Stimulated activated CD4-positive, alpha-beta T cell treated with anti-CD3 and anti-CD28 coated beads, Interleukin-1b, Interleukin-23, amount 100 ng/mL, for 4 hours (primary cell): ENCODE data around the gene EIF6.
"Not testable (repeated sequence)": the region's sequence is repeated elsewhere in the genome, so short reads cannot be mapped to it uniquely, and the experiment has no call there.

Experiments used
- DNase-seq, 2 donors: peaks; one replicate each; pipeline ENCODE4 v3.0.0-alpha.2; 2020; ENCODE audit warnings: low read depth in 2 of 2

EIF6 gene

DNA sequence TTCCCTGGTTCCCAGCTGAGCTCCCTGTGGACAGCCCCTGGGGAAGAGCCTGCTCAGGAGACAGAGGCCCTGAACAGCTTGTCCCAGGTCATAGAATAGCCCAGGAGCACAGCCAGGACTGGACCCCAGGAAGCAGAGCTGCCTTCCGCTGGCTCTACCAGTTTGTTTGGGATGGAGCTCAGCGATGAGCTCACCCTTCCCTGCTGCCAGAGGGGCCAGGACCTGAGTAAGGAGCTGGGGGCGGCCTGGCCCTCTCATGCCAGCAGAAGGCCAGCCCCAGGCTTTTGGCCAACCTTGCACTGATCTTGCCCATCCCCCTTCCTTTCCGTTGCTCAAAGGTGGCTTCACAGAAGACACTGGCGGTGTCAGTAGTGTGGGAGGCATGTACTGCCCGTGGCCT, 24.1 kb downstream of the EIF6 start:
- no peak for DNase-seq

DNA sequence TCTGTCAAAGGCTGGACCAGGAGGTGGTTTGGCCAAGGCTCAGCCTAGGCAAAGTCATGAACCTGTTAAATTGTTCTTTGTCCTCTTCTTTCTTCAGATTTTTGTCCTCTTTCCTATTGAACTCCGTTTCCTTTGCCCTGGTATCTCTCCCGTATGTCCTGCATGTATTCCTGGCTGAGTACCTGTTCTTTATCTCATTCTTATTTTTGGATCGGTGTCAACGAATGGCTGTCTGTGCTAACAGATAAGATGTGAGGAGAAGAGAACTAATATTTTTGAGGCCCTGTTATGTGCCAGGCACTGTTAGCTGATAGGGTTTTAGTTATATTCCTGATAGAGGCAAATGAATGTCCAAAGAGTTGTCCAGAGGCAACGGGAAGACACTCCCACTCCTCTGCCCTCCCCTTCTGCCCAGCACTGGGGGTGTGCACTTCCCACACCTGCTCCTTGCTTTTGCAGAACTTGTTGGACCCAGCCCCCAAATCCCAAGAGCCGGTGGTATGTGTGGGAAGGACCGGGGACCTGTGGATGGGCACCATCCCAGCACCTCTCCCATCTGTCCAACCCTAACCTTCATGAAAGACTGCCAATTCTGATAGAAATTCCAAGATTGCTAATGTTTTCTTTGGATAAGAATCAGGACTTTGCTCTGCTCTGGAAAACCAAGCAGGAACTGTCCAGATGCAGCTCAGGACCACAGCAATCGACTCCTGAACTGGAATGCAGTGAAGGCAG, 27.2 kb downstream of the EIF6 start:
- no peak for DNase-seq

DNA sequence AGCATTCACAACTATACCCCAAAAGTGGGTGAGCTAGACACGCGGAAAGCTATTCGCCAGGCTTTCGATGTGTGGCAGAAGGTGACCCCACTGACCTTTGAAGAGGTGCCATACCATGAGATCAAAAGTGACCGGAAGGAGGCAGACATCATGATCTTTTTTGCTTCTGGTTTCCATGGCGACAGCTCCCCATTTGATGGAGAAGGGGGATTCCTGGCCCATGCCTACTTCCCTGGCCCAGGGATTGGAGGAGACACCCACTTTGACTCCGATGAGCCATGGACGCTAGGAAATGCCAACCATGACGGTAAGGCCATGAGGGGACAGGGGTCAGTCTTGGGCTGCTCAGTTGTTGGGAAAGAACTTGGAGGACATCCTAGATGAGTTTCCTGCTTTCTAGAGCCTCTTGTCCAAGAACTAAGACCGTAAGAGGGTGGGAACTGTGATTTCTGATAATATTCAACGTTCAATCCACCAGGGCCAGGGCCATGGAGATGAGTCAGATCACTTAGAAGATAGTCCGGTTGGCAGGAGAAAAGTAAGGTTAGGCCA, 30.0 kb downstream of the EIF6 start:
- DNase-seq = no peak

DNA sequence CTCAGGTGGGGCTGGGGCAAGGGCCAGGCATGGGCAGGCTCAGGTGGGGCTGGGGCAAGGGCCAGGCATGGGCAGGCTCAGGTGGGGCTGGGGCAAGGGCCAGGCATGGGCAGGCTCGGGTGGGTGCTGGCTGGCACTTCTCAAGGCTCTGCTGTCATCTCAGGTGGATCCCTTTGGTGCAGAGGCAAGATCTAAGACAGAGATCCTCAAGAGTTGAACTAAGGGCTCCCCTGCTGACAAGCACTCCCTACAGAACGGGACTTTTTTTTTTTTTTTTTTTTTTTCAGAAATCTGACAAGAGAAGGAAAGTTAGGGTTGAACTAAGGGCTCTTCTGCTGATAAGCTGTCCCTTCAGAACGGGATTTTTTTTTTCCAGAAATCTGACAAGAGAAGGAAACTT, 31.6 kb downstream of the EIF6 start:
- no peak for DNase-seq

DNA sequence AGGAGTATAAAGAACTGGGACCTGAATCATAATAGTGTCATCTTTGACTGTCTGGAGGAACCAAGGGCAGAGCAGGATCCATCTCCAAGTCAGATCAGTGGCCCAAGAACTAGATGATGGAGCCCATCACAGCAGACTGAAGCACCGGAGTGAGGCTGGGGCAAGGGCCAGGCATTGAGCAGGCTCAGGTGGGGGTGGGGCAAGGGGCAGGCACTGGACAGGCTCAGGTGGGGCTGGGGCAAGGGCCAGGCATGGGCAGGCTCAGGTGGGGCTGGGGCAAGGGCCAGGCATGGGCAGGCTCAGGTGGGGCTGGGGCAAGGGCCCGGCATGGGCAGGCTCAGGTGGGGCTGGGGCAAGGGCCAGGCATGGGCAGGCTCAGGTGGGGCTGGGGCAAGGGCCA, 32.0 kb downstream of the EIF6 start:
- not testable (repeated sequence) for DNase-seq

DNA sequence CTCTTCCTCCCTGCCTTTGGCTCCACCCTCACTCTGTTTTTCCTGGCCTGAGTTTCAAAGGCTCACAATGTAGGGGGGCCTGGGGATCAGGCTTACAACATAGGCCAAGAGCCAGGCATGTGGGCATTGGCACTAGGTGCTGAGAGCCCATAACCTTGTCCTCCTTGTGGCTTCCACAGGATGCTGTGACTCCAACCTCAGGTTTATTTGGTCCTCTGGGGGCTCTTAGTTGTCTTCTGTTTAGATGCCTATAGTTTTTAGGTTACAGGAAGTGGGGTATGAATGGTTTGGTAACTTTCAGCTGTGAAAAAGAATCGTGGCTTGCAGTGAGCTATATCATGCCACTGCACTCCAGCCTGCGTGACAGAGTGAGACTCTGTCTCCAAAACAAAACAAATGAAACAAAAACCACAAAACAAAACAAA, 32.5 kb downstream of the EIF6 start:
- DNase-seq = no peak

DNA sequence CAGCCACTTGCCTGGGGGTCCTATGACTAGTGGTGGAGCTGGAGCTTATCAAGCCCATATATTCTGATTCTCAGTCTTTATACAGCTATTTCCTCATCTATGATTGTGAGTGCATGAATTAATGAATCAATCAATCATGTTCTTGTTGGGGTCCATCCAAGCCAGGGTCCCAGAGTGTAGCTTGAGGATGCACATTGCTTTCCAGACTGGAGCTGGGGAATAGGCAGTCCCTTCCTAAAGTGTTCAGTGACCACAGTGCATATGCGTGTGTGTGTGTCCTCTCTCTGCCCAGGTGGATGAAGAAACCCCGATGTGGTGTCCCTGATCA, 33.0 kb downstream of the EIF6 start:
- DNase-seq = no peak

DNA sequence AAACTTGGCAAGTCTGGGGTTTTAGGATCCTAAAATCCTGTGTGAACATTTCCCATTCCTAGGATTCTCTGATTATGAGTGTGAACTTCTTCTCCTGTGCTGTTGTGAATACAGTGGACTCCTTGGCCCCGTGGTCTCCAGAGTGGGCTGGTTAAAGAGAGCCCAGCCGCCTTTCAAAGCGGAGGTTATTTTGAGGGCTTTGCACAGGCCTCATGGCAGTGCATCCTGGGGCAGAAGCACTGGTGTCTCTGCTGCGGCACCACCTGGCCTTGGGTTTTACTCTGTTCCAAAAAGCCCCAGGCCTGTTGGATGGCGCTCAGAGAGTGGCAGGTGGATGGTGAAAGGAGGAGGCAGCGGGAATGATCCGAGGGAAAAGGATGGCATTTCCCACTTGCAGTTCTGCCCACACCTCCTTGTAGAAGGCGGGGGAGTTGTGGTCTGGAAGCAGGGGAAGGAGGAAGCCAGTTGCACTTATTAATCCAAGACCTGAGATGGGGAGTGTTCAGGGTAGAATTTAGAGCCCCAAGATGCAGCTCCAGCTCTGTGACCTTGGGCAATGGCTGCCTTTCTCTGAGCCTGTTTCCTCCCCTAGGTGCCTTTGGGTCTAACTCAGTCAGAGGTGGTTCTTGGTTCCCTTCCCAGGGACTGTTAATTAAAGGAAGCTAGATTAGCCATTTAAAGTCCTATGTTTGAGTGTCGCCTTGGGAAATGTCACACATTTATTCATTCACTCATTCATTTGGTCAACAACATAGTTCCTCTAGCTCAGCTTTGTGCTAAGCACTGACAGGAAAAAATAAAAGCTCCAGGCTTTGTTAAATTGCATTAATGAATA, 35.7 kb downstream of the EIF6 start:
- DNase-seq = no peak

DNA sequence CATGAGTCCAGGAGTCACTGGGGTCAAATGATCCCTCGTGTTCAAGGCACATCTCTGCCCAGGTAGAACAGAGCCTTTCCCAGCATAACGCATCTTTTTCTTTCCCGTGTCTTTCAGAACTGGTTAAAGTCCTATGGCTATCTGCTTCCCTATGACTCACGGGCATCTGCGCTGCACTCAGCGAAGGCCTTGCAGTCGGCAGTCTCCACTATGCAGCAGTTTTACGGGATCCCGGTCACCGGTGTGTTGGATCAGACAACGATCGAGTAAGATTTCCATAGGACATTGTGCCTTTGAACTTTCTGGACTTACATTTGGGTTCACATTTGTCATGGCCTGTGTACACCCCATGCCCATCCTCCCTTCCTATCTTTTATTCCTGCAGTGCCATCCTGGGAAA, 37.8 kb downstream of the EIF6 start:
- no peak for DNase-seq

DNA sequence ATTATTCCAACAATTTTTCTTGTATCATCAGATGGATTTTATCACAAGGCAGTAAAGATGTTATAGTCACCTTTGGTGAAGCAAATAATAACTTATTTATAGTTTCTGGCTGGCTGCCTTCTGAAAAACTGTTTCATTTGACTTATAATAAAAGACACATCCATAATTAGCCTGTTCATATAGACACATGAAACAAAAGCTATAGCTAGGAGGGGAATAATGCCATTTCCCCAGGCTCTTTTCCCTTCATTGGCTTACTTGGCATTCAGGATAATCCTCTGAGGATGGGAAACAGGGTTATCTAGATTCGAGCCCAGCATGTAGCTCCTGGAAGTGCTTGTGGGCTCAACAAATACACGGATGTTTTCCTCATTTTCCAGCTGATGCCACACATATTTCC, 40.6 kb downstream of the EIF6 start:
- no peak for DNase-seq

DNA sequence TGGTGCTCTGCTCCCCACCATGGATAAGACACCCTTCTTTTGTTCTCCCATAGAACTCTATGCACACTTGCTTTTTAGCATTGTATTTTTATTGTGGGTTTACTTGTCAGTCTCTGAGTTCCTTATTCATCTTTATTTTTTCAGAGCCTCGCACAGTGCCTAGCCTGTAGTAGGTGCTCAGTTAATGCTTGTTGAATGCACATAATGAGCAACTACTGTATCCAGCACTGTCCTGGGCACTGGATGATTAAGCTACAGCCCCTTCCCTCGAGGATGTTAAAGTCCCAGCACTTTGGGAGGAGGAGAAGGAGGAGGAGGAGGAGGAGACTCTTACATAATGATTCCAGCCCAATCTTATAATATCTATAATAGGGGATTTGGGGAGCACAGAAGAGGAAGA, 41.3 kb downstream of the EIF6 start:
- DNase-seq = no peak

DNA sequence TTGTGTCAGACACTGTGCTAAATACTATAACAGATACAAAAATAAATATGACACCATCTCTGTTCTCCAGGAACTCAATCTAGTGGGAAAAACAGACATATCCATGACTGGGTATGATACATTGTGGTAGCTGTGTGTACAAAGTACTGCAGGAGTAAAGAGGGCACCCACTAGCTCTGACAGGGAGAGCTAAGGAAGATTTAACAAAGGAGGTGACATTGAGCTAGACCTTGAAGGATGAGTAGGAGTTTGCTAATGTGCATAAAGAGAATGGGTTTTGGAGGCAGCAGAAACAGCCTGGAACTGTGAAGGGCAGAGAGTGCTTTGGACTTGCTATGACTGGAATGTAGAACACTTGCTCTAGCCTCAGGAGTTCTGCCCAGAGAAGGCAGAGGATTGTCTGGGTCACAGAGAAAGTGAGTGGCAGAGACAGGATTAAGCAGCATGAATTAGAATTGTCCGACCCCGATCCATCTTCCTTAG, 43.7 kb downstream of the EIF6 start:
- DNase-seq = no peak

DNA sequence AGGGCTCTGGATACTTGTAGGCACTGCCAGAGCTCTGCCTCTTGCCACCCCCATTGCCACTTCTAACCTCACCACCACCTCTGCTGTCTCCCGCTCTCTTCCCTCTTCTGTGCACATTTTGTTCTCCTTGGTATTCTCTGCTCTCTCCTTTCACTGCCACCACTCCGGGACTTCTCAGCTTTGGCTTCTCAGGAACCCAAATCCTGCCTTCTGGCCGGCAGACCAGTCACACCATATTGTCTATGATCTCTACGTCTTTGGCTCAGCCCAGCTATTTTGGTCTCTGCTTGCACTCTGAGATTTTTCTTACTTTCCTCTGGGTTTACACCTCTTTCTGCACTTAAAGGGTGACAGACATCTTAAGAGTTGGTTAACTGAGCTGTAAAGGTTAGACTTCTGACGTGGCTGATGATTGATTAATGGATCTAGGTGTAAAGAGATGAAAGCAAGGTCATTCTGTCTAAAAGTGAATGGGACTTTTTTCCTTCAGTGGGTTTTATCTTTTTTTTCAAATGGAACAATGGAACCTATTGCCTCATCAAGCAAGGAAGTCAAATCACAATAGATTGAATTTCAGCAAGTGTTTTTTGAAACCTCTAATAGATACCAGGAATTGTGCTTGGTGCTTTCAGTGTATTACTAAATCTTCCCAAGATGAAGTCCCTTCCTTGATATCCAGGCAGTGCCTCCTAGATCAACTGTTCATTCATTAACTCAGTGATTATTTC, 44.3 kb downstream of the EIF6 start:
- no peak for DNase-seq

DNA sequence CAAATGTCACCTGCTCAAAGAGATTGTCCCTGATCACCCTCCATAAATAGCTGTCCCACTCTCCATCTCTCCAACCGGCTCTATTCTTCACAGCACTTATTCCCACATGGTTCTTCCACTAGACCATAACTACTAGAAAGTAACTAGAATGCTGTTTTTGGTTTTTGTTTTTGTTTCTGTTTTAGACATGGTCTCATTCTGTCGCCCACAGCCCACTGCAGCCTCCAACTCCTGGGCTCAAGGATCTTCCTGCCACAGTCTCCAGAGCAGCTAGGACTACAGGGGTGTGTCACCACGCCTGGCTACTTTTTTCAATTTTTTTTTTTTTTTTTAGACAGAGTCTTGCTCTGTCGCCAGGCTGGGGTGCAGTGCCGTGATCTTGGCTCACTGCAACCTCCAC, 45.8 kb downstream of the EIF6 start:
- no peak for DNase-seq

DNA sequence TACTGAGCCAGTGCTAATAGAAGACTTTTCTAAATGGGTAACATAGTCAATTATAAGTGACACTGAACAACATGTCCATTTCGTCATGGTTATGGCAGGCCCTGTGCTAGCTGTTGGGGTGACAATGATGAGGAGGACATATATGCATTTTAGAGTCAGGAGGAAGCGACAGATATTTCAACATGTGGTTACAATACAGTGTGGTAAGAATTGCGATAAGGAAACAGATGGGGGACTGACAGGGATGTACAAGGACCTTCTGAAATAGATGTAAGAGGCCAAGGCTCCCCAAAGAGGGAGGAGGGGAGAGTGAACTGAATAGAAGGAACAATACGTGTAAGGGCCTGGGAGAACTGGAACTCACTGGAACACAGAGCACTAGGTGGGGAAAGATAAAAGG, 46.4 kb downstream of the EIF6 start:
- DNase-seq = no peak

DNA sequence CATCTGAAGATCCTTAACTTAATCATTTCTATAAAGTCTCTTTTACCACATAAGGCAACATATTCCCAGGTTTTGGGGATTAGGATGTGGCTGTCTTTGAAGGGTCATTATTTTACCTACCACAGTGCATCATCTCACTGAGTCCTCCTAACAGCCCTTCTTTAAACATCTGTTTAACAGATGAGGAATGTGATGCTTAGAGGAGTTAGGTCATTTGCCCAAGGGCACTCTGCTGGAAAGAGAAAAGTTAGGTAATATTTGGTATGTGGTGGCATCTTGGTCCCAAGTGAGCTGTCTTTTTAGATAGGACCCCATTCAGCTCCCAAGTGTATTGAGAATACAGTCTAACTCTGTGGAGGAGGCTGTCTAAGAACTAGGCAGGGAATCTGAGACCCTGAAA, 47.1 kb downstream of the EIF6 start:
- DNase-seq = no peak

DNA sequence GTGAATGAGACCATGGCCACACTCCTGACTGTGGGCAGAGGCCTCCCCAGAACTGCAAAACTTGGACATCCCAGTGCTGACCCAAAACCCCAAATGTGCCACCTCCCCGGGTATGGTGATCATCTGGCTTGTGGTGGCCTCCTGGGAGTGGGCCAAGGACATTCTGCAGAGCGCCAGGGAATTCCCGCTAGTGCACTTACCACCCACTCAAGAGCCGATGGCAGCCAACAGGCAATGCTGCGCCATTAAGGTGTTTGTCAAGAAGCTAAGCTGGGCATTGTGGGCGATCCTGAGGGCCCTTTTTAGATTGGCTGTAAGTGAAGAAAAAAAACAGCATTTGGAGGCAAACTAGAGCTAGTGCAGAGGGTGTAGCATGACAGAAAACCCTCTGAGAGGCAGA, 48.7 kb downstream of the EIF6 start:
- no peak for DNase-seq

DNA sequence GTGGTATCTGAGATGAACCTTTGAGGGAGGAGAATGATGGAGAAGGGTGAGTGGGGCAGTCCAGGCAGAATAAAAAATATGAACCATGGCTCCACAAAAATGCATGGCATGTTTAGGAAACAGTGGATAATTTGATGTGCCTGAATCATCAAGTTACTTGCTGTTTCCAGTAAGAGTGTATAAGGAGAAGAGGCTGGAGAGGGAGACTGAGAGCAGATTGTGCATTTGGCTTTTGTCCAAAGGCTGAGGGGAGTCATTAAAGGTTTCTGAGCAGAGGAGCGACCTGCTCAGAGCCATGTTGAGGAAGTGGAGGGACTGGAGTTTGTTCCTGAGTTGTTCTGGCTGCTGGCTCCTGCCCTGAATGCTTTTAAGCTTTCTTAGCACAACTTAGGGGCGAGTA, 52.0 kb downstream of the EIF6 start:
- DNase-seq = no peak
